HG03520 (cell line): ENCODE results near the gene ZNF181.
"Not testable (repeated sequence)": the region's sequence is repeated elsewhere in the genome, so short reads cannot be mapped to it uniquely, and the experiment has no call there.

Experiments
- ATAC-seq: cut with Tn5 transposase; IDR thresholded peaks from one replicate; pipeline ENCODE4 v1.9.1; 2021; ENCODE audit warnings: mild to moderate bottlenecking, moderate library complexity; ENCODE audit not compliant: unreplicated experiment

Gene ZNF181

DNA sequence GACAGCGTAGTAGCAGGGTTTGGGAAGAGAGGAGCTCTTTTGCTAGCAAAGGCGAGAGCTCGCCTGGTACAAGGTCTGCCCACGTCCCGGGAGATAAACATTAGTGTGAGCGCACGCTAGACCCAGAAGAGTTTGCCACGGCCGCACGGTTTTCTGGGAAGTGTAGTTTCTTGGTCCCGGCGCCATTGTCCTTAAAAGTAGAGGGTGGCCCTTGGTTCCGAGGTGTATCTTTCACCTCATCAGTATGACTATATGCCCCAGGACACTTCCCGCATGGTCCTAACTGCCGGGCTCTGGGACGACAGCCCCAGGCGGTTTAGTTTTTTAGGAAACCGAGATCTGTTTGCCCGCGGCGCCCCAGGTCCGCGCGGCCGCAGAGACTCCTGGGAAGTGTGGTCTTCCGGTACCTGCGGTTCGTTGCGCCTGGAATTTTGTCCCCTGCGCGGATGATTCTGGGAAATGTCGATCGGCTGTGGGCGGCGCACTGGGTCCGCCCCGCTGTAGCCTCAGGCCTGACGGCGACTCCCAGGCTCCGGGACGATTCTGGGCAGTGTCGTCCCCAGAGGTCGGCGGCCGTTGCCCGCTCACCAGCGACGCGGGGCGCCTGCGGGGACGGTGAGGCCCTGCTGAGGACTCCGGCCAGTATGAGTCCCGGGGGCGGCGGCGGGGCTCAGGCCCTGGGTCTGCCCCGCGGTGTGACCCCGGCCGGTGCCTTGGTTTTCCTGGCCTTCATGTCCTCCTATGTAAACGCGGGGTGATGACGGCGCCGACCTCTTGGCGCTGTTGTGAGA, at the start of gene ZNF181:
TSS of gene ZNF181 (plus strand) at position 498 of the 791 bp plus-strand sequence. CDS start 795 bp downstream, outside the sequence.
- peak; percentile 67 for ATAC-seq

GRCh38 chr19:34685266-34685665, 48.8 kb upstream of the ZNF181 start:
- ATAC-seq: not testable (repeated sequence)

GRCh38 chr19:34686455-34686854, 47.6 kb upstream of the ZNF181 start:
- no peak for ATAC-seq

GRCh38 chr19:34687348-34687747, 46.7 kb upstream of the ZNF181 start:
- ATAC-seq: no peak

DNA sequence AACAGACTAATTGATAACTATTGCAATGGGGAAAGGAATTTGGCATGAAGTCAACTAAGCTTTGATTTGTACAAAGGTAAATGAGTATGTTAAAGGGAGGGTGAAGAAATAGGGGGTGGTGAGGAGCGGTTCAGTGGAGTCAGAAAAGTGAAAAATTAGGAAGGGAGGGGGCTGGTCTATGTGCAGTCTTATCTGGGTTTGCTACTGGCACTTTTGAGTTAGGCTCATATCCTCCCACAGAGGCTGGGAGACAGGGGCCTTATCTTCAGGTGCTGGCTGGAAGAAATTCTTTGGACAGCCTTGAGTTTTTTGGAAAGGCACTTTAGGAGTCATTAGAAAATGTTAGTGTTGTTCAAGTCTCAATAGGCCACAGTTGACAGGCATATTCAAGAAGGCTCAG, 45.5 kb upstream of the ZNF181 start:
- no peak for ATAC-seq

GRCh38 chr19:34690372-34690771, 43.7 kb upstream of the ZNF181 start:
- ATAC-seq: no peak

- no peak for ATAC-seq
Observed at GRCh38 chr19:34692549-34692948, 41.5 kb upstream of the ZNF181 start.

- no peak for ATAC-seq
Observed at GRCh38 chr19:34707661-34708060, 26.4 kb upstream of the ZNF181 start.

DNA sequence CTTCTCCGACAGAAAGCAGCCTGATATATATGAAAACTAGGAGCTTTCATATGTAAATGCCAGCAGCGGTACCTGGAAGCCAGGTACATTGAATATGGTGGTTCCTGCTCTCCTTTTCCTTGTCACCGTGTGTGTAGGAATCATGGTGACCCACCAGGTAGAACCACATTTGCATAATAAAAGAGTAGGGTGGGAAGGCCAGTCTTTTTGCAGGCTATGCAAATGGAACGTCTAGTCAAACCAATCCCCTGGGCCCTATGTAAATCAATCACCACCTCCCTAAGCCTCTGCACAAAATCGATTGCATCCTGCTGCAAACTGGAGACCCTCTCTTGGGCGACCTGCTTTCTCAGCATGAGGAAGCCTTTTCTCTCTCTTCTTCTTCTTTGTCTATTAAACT, 22.2 kb upstream of the ZNF181 start:
- no peak for ATAC-seq

GRCh38 chr19:34712395-34713261, 21.4 kb upstream of the ZNF181 start:
- no peak for ATAC-seq

- no peak for ATAC-seq
Observed at GRCh38 chr19:34713262-34713637, 20.8 kb upstream of the ZNF181 start.

DNA sequence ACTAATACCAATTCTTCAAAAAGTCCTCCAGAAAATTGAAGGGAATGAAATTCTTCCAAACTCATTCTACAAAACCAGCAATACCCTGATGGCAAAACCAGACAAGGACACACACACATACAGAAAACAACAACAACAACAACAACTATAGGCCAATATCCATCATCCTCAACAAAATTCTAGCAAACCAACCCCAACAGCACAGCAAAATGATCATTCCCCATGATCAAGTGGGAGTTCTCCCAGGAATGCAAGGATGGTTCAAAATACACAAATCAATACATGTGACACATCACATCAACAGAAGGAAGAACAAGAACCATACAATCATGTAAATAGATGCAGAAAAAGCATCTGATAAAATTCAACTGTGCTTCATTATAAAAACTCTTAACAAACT, 18.7 kb upstream of the ZNF181 start:
- ATAC-seq: no peak

GRCh38 chr19:34722353-34722752, 11.7 kb upstream of the ZNF181 start:
- no peak for ATAC-seq

DNA sequence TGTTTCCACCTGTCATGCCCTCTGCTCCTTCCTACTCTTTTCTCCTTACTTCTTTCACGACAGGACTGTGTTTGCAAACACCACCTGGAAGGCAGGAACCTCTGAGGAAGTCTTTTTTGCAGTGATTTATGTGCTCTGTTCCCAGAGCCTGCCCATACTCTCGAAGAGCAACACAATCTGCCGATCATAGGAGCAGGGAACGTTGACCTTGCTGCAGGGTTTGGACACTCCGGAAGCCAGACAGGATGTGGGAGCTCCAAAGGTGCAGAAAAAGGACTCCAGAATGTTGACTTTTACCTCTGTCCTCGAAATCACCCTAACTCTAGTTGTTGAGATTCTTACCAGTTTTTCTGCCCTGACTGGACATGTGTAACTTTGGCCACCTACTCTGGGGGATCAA, 8.6 kb upstream of the ZNF181 start:
- no peak for ATAC-seq

- no peak for ATAC-seq
Observed at GRCh38 chr19:34731019-34731829, 2.8 kb upstream of the ZNF181 start.

DNA sequence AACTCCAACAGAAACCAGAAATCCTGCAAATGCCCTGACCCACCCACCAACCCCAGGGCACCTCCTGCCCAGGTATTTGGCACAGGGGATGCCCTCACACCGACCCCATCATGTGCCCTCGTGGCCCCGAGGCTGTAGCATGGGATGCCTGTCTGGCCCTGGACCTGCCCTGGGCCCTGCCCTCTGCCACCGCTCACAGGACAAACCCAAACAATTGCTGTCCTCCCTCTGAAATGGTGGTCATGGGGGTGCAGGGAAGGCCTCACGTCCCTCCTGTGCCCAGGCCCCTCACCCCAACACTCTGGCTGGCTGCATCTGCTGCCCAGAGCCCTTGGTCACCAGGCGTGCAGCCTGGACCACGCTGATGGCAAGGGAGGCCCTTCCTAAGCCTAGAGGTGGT, 2.1 kb upstream of the ZNF181 start:
- ATAC-seq: no peak

DNA sequence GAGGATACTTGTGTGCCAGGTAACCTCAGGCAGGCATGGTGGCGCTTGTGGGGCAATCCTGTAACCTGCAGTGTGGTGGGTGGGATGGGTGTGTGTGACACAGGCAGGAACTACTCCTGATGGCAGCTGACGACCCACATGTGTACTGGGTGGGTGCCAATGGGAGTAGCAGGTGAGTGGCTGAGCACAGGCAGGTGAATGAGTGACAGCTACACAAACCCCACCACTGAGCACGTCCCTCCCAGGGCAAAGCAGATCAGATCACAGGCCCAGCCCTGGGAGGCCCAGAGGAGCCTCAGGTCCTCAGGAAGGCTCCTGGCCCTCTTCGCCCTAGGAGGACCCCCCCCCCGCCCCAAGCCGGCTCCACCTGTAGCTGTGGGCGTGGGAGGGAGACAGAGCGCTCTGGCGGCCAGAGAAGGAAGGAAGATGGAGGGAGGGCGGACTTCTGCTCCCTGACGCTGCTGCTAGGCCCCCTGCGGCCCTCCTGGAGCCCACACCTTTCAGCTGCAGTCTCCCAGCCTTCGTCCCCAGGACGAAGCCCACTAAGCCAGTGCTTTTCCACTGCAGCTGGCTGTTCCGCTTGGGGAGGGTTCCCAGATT, 1.3 kb upstream of the ZNF181 start:
- ATAC-seq: no peak

DNA sequence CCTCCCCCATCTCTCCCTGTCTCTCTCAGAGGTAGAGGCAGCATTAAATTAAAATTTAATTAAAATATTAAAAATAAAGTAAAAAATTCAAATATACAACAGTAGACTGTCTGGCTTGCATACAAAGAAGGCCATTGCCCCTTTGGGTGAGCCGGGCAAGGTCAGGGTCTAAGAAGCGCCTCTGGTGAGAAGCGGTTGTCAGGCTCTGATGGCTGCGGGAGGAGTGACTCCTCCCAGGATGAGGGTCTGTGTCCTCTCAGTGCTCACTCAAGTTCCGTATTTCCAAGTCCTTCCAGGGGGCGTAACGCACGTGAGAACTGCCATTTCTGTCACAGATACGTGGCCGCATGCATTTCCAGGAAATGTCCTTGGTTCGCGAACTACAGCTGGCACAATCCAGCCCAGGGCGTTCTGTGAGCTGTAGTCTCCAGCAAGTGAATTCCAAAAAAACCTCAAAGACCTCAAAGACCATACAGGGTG, 737 bp upstream of the ZNF181 start:
- ATAC-seq: peak; percentile 18

DNA sequence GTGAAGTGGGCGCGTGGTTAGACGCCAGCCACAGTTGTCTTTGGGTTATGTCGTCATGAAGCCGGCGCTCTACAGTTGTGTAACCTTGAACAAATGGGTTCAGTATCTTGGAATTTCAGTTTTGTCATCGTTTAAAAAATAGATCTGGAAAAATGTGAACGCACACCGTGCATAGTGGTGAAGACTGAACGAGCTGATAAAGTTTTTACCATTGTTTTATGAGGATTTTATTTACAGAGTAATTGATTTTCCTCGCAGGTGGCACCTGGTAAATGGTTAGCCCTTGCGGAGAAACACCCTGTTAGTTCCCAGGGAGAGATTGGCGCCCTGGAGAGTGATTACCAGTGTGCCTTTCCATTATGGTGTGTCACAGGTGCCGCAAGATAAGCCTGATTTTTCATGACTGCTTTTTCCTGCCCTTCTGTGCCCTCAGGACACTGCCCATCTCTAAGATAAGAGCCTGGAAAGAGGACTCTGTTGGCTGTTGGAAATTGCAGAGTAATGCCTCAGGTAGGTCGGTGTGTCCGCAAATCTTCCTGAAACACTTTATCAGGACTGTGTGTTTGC, 577 bp downstream of the ZNF181 start:
- ATAC-seq: no peak
